Ovary (tissue), 9 donors: ENCODE results near the gene RHBDD2. TPM values are rescaled to one million over a fixed set of nuclear protein-coding genes. Genes with fewer than 3 reads are reported as not detected.
A peak's percentile ranks its signal among the peaks of the same experiment; 100 is the strongest.
"Not testable (repeated sequence)": the region's sequence is repeated elsewhere in the genome, so short reads cannot be mapped to it uniquely, and the experiment has no call there.

Experiments
- DNase-seq, 5 donors: peaks; one replicate each; pipeline ENCODE4 v3.0.0-alpha.2; 2019 to 2020
- H3K27ac ChIP-seq, 2 donors: fragments of 200-600 bp; one replicate each; pipeline versions ENCODE4 v1.5.1 to v1.8.0; 2019 to 2022
- H3K27me3 ChIP-seq: fragments of 200-600 bp; one replicate; pipeline ENCODE4 v1.8.0; 2022
- H3K36me3 ChIP-seq: fragments of 200-600 bp; sonication (generic); one replicate; pipeline ENCODE4 v1.5.1; 2019
- H3K4me1 ChIP-seq: one replicate; pipeline ENCODE4 v1.8.1; 2013; ENCODE audit warnings: mild to moderate bottlenecking, moderate library complexity; ENCODE audit not compliant: insufficient read depth
- H3K4me3 ChIP-seq: fragments of 200-600 bp; sonication (generic); one replicate; pipeline ENCODE4 v1.5.1; 2017
- H3K9me3 ChIP-seq, 2 donors: fragments of 200-600 bp in 1 of 2; sonication (generic) in 1 of 2; one replicate each; pipeline versions ENCODE4 v1.5.1 to v1.8.1; 2013 to 2019; ENCODE audit warnings: mild to moderate bottlenecking in 1 of 2, moderate library complexity in 1 of 2
- EP300 ChIP-seq: sonication (generic); formaldehyde crosslinking; IDR thresholded peaks from one replicate; pipeline ENCODE4 v1.6.1; 2017; ENCODE audit warnings: antibody characterized with exemption
- POLR2A ChIP-seq: fragments of 450-650 bp; IDR thresholded peaks from one replicate; pipeline ENCODE4 v1.6.1; 2017; ENCODE audit warnings: antibody characterized with exemption, mild to moderate bottlenecking, moderate library complexity
- WGBS, 3 donors: extraction: QIAGEN DNeasy Blood & Tissue Kit in 1 of 3; methylation state at CpG; one replicate each; pipeline versions ENCODE4 v1.1.5 to v1.1.7; 2013 to 2017; 5-methylcytosine and 5-hydroxymethylcytosine counted together
- intact Hi-C, 4 donors: fragments of 100-400 bp; cut with DNase I; formaldehyde crosslinking; loops; one replicate each; pipeline versions ENCODE4 v1.11.0 to v1.15.1; 2022 to 2023
- polyA plus RNA-seq, 2 donors: library from polyadenylated mRNA; stranded (reverse); fragments of 200-250 nt in 1 of 2; fragments of 350-450 nt in 1 of 2; fragmentation: Illumina TruSeq in 1 of 2; extraction: RNeasy Lipid Tissue Mini Kit (QIAGEN cat#74804) in 1 of 2; gene quantifications; one replicate each; pipeline ENCODE4 v1.2.3, GENCODE V29; 2013 to 2014
- total RNA-seq, 7 donors: library from RNA; depleted of rRNA in 2 of 7; stranded (reverse); fragments of >200 nt in 2 of 7; fragmentation: NEBNext Ultra II Directional in 3 of 7; extraction: Animal tissue kit (Norgen Biotek cat#: 25700) in 3 of 7; gene quantifications; one replicate each; pipeline versions ENCODE4 v1.1.0 to v1.2.4, GENCODE V29; 2016 to 2023
- TF ChIP-seq, protein P1 (sequence below), 3 donors: fragments of 450-650 bp in 2 of 3; fragments of 200-600 bp in 1 of 3; IDR thresholded peaks; one replicate each; pipeline versions ENCODE4 v1.5.1 to v1.8.0; 2016 to 2022; ENCODE audit warnings: antibody characterized with exemption in 3 of 3, mild to moderate bottlenecking in 1 of 3
- donor health status: DM: no; HTN: no; CAD: no; lungs with moderate emphysema.
- donor health status: DM: no; HTN: no; CAD: no.
- donor health status: Bipolar disorder and iron deficiency.
- donor health status: DM: yes; HTN: yes; CAD: no.
- donor health status: DM: no; HTN: no; CAD: no.
- donor health status: DM: yes; HTN: yes; CAD: no.

RHBDD2 gene
- total and polyA plus RNA-seq, 9 donors = 26.6 to 99.3 (median 70.0) TPM

- intact Hi-C loops = no loop called here
- Histone ChIP-seq H3K27ac (no peak overlapping the region), H3K4me1 (peaks cover 10% of the 10 kb centered on the region), H3K4me3 (no peak overlapping the region), H3K9me3 (no peaks in the 10 kb centered on the region), H3K36me3 (no peaks in the 10 kb centered on the region), H3K27me3 (no peaks in the 10 kb centered on the region)
- no peak for TF ChIP-seq POLR2A
- TF ChIP-seq, protein P1, sequence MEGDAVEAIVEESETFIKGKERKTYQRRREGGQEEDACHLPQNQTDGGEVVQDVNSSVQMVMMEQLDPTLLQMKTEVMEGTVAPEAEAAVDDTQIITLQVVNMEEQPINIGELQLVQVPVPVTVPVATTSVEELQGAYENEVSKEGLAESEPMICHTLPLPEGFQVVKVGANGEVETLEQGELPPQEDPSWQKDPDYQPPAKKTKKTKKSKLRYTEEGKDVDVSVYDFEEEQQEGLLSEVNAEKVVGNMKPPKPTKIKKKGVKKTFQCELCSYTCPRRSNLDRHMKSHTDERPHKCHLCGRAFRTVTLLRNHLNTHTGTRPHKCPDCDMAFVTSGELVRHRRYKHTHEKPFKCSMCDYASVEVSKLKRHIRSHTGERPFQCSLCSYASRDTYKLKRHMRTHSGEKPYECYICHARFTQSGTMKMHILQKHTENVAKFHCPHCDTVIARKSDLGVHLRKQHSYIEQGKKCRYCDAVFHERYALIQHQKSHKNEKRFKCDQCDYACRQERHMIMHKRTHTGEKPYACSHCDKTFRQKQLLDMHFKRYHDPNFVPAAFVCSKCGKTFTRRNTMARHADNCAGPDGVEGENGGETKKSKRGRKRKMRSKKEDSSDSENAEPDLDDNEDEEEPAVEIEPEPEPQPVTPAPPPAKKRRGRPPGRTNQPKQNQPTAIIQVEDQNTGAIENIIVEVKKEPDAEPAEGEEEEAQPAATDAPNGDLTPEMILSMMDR (IDR thresholded peaks at IDR 0.05) = no peak
- WGBS, 3 donors = 89 to 93% (median 90%) methylated on average over 13 of the region's 13 CpGs
- no peak for DNase-seq
These were observed 9.0 kb downstream of the RHBDD2 start for GRCh38 chr7:75887669-75888369.

DNA sequence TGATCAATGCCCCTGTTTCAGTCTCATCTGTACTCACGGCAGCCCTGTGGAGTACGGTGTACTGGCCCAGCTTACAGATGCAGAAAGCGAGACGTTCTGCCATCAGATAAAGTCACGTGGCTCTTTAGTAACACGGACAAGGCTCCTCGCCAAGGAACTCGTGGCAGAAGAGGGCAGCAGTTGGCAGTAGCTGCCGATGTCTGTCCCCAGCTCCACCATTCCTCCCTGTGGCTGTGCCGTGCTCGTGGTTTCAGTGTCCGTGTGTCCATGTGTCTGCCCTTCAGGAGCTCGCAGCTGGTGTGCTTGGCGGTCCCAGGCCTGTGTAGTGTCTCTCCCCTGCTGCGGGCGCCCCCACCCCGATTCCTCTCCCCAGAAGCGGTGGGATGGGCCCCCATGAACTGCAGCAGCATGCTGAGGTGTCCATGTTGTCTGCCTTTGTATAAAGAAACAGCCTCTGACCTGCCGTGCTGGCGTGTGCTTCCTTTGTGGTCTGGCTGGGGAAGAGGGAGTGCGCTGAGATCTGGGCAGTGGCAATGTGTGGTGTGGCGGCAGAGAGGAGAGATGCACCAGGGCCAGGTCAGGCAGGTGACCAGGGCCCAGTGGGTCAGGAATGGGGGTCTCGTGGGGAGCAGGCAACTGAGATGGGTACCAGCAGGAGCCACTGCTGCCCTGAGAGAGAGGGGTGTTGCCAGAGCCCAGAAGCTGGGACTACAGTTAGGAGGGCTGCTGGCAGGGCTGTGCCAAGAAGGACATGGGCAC is 9.8 kb downstream of the RHBDD2 start:
- H3K27ac ChIP-seq = no peak overlapping the region
- H3K27me3 ChIP-seq = no peaks in the 10 kb centered on the region
- intact Hi-C loops = no loop called here
- no peak for DNase-seq
- peaks cover 12% of the 10 kb centered on the region for H3K4me1 ChIP-seq
- H3K9me3 ChIP-seq = no peaks in the 10 kb centered on the region
- WGBS, 3 donors = 73 to 80% (median 75%) methylated on average over 21 to 23 of the region's 23 CpGs
- TF ChIP-seq EP300 (no peak), POLR2A (no peak)
- TF ChIP-seq, protein P1 (IDR thresholded peaks at IDR 0.05) = no peak
- no peak overlapping the region for H3K4me3 ChIP-seq
- no peaks in the 10 kb centered on the region for H3K36me3 ChIP-seq

DNA sequence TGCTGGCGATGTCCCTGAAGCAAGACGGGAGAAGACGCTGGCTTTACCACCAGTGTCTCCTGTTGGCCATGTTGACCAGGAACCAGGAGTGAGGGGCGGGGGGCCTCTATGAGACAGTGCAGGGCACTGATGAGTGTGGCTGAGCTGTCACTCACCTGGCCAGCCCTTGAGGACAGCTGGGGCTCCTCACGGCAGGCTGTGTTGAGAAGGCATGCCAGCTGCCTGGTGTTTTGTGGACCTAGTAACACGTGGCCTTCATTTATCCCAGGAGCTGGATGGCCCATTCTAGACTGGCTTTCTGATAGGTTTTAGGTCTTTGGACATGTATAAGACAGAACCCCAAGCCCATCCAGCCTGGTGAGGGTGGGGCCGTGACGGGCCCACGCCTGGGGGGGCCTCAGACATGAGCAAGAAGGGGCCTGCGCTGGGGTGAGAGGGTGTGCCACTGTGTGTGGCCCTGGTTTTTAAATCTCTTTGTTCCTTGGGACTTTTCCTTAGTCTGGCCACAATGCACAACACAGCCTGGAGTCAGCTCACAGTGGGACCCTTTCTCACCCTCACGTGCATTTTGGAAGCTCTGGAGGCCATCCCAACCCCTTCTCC is 10.5 kb downstream of the RHBDD2 start:
- H3K4me3 ChIP-seq = no peak overlapping the region
- intact Hi-C loops = no loop called here
- 71 to 80% (median 80%) methylated on average over 11 of the region's 11 CpGs for WGBS, 3 donors
- no peak for DNase-seq
- H3K9me3 ChIP-seq = no peaks in the 10 kb centered on the region
- no peaks in the 10 kb centered on the region for H3K27me3 ChIP-seq
- no peaks in the 10 kb centered on the region for H3K36me3 ChIP-seq
- H3K4me1 ChIP-seq = peaks cover 12% of the 10 kb centered on the region
- H3K27ac ChIP-seq = no peak overlapping the region
- no peak for TF ChIP-seq POLR2A
- TF ChIP-seq, protein P1 (IDR thresholded peaks at IDR 0.05) = no peak
- TF ChIP-seq EP300 = no peak

DNA sequence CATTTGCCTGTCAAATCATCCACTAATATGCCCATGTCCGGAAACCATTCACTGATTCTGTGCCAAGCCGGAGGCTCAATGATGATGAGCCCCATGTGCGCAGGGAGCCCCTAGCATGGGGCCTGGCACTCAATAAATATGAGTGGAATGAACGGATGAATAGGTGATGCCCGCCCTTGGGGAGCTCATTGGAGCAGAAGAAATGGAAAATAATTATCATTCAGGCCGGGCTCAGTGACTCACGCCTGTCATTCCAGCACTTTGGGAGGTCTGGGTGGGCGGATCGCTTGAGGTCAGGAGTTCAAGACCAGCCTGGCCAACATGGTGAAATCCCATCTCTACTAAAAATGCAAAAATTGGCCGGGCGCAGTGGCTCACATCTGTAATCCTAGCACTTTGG is 11.0 kb downstream of the RHBDD2 start:
- DNase-seq = peak in 1 of 5 donors; percentile 56
- Histone ChIP-seq H3K4me1 (peaks cover 12% of the 10 kb centered on the region), H3K27ac (no peak overlapping the region), H3K9me3 (no peaks in the 10 kb centered on the region), H3K36me3 (no peaks in the 10 kb centered on the region), H3K27me3 (no peaks in the 10 kb centered on the region), H3K4me3 (no peak overlapping the region)
- TF ChIP-seq EP300 = no peak
- TF ChIP-seq, protein P1 (IDR thresholded peaks at IDR 0.05) = no peak
- no peak for TF ChIP-seq POLR2A
- WGBS, 3 donors = 39 to 73% (median 60%) methylated on average over 11 of the region's 11 CpGs
- intact Hi-C loops = no loop called here

DNA sequence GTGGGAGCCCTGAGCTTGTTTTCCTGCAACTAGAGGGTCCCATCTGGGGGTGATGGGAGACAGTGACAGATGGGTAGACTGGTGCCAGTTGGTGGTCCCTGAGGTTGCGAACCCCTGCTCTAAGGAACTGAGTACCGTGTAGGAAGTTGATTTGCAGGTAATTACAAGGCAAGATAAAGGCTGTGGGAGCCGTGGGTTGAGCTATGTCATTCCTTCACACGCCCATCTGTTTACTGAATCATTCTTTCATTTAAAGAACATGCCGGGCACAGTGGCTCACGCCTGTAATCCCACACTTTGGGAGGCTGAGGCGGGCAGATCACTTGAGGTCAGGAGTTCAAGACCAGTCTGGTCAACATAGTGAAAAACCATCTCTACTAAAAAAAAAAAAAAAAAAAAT is 12.4 kb downstream of the RHBDD2 start:
- H3K36me3 ChIP-seq, intact Hi-C loops, DNase-seq, H3K4me3 ChIP-seq, H3K27me3 ChIP-seq, H3K27ac ChIP-seq, H3K9me3 ChIP-seq: not testable (repeated sequence)
- H3K4me1 ChIP-seq = peaks cover 12% of the 10 kb centered on the region
- WGBS, 3 donors = 73 to 84% (median 77%) methylated on average over 7 of the region's 7 CpGs
